WTC11 (cell line): Measurements from ENCODE around the gene PDZD11. TPM values are rescaled to one million over a fixed set of nuclear protein-coding genes. Genes with fewer than 3 reads are reported as not detected.

Experiments used
- ATAC-seq: fragments of 200-7000 bp; cut with Tn5 transposase; 2 replicates; pipeline ENCODE4 v1.10.0; 2021; ENCODE audit warnings: mild to moderate bottlenecking, moderate library complexity
- CTCF ChIA-PET: fragments of 300-600 bp; sonication (Branson Sonifier 250); formaldehyde crosslinking; loops from one replicate; lab custom pipeline; 2021; ENCODE audit warnings: antibody characterized with exemption; lab: Charles Lee
- POLR2A ChIA-PET: fragments of 350-600 bp; sonication (Branson Sonifier 250); formaldehyde crosslinking; loops from one replicate; lab custom pipeline; 2021; ENCODE audit warnings: antibody characterized with exemption; lab: Charles Lee
- DNase-seq: peaks from one replicate; pipeline ENCODE4 v3.0.0; 2021; ENCODE audit warnings: low spot score
- H3K27ac Mint-ChIP-seq: 2 replicates; pipeline ENCODE4 v1.8.0; 2021; ENCODE audit warnings: mixed read lengths
- H3K27me3 Mint-ChIP-seq: 2 replicates; pipeline ENCODE4 v1.8.0; 2021; ENCODE audit warnings: low read depth, mild to moderate bottlenecking, moderate library complexity, mixed read lengths
- H3K36me3 Mint-ChIP-seq: 2 replicates; pipeline ENCODE4 v1.8.0; 2021; ENCODE audit warnings: mixed read lengths
- H3K4me1 Mint-ChIP-seq: 2 replicates; pipeline ENCODE4 v1.8.0; 2022; ENCODE audit warnings: mixed read lengths
- H3K4me3 Mint-ChIP-seq: 2 replicates; pipeline ENCODE4 v1.8.0; 2021; ENCODE audit warnings: mild to moderate bottlenecking, moderate library complexity, mixed read lengths
- H3K9me3 Mint-ChIP-seq: 2 replicates; pipeline ENCODE4 v1.8.0; 2021; ENCODE audit warnings: mixed read lengths
- ESRRA ChIP-seq: sonication (generic); formaldehyde crosslinking; IDR thresholded peaks from 2 replicates; pipeline ENCODE4 v1.8.1; 2022; ENCODE audit warnings: mild to moderate bottlenecking, missing genetic modification reagents, borderline replicate concordance
- ETV6 ChIP-seq: sonication (generic); formaldehyde crosslinking; IDR thresholded peaks from 2 replicates; pipeline ENCODE4 v1.8.1; 2022; ENCODE audit warnings: mild to moderate bottlenecking, missing genetic modification reagents
- FOXK1 ChIP-seq: sonication (generic); formaldehyde crosslinking; IDR thresholded peaks from 2 replicates; pipeline ENCODE4 v1.8.0; 2022; ENCODE audit warnings: mild to moderate bottlenecking, moderate library complexity, missing genetic modification reagents
- NR3C1 ChIP-seq: sonication (generic); formaldehyde crosslinking; conservative IDR thresholded peaks from 2 replicates; pipeline ENCODE4 v1.8.1; 2023; ENCODE audit warnings: low read depth, mild to moderate bottlenecking, missing genetic modification reagents
- RELA ChIP-seq: sonication (generic); formaldehyde crosslinking; IDR thresholded peaks from 2 replicates; pipeline ENCODE4 v1.8.1; 2022; ENCODE audit warnings: missing genetic modification reagents, mild to moderate bottlenecking, borderline replicate concordance
- SMAD4 ChIP-seq: sonication (generic); formaldehyde crosslinking; IDR thresholded peaks from 2 replicates; pipeline ENCODE4 v1.8.0; 2022; ENCODE audit warnings: mild to moderate bottlenecking, missing genetic modification reagents
- SP1 ChIP-seq: sonication (generic); formaldehyde crosslinking; conservative IDR thresholded peaks from 2 replicates; pipeline ENCODE4 v1.8.1; 2022; ENCODE audit warnings: missing genetic modification reagents
- TEAD4 ChIP-seq: sonication (generic); formaldehyde crosslinking; IDR thresholded peaks from 2 replicates; pipeline ENCODE4 v1.8.0; 2022; ENCODE audit warnings: mild to moderate bottlenecking, missing genetic modification reagents
- ZNF232 ChIP-seq: sonication (generic); formaldehyde crosslinking; IDR thresholded peaks from 2 replicates; pipeline ENCODE4 v1.8.0; 2022; ENCODE audit warnings: mild to moderate bottlenecking, missing genetic modification reagents
- ZNF317 ChIP-seq: sonication (generic); formaldehyde crosslinking; IDR thresholded peaks from 2 replicates; pipeline ENCODE4 v1.8.1; 2023; ENCODE audit warnings: low read depth, mild to moderate bottlenecking, moderate library complexity, missing genetic modification reagents, borderline replicate concordance
- ZNF416 ChIP-seq: fragments of 250-450 bp; sonication (Bioruptor Pico); IDR thresholded peaks from 2 replicates; pipeline ENCODE4 v1.9.0; 2021; ENCODE audit warnings: mild to moderate bottlenecking, inconsistent platforms
- ZNF671 ChIP-seq: fragments of 250-450 bp; sonication (Bioruptor Pico); IDR thresholded peaks from 2 replicates; pipeline ENCODE4 v1.8.0; 2021; ENCODE audit warnings: mild to moderate bottlenecking
- total RNA-seq: library from RNA; stranded (reverse); gene quantifications from 3 replicates; pipeline ENCODE4 v1.2.3, GENCODE V29; 2021
- TF ChIP-seq, protein P1 (sequence below): fragments of 250-450 bp; sonication (Bioruptor Pico); IDR thresholded peaks from 2 replicates; pipeline ENCODE4 v1.9.0; 2021; ENCODE audit warnings: mild to moderate bottlenecking
- TF ChIP-seq, protein P2 (sequence below): sonication (generic); formaldehyde crosslinking; conservative IDR thresholded peaks from 2 replicates; pipeline ENCODE4 v1.8.1; 2022; ENCODE audit warnings: mild to moderate bottlenecking, missing genetic modification reagents
- TF ChIP-seq, protein P3 (sequence below): sonication (generic); formaldehyde crosslinking; IDR thresholded peaks from 2 replicates; pipeline ENCODE4 v1.8.0; 2022; ENCODE audit warnings: mild to moderate bottlenecking, missing genetic modification reagents
- TF ChIP-seq, protein P4 (sequence below): sonication (generic); formaldehyde crosslinking; IDR thresholded peaks from 2 replicates; pipeline ENCODE4 v1.8.0; 2022; ENCODE audit warnings: missing genetic modification reagents
- TF ChIP-seq, protein P5 (sequence below): fragments of 250-450 bp; sonication (Bioruptor Pico); IDR thresholded peaks from 2 replicates; pipeline ENCODE4 v2.1.2; 2022; ENCODE audit warnings: mild to moderate bottlenecking, moderate library complexity
- TF ChIP-seq, protein P6 (sequence below): sonication (generic); formaldehyde crosslinking; IDR thresholded peaks from 2 replicates; pipeline ENCODE4 v1.8.1; 2023; ENCODE audit warnings: mild to moderate bottlenecking, moderate library complexity, missing genetic modification reagents
- TF ChIP-seq, protein P7 (sequence below): sonication (generic); formaldehyde crosslinking; IDR thresholded peaks from 2 replicates; pipeline ENCODE4 v1.8.0; 2022; ENCODE audit warnings: mild to moderate bottlenecking, missing genetic modification reagents
- TF ChIP-seq, protein P8 (sequence below): sonication (generic); formaldehyde crosslinking; IDR thresholded peaks from 2 replicates; pipeline ENCODE4 v1.8.1; 2022; ENCODE audit warnings: missing genetic modification reagents, borderline replicate concordance
- TF ChIP-seq, protein P9 (sequence below): sonication (generic); formaldehyde crosslinking; IDR thresholded peaks from 2 replicates; pipeline ENCODE4 v1.8.1; 2023; ENCODE audit warnings: mild to moderate bottlenecking, missing genetic modification reagents

PDZD11 gene
- total RNA-seq, 1 experiment from 2014 or later = 27.8 TPM

DNA sequence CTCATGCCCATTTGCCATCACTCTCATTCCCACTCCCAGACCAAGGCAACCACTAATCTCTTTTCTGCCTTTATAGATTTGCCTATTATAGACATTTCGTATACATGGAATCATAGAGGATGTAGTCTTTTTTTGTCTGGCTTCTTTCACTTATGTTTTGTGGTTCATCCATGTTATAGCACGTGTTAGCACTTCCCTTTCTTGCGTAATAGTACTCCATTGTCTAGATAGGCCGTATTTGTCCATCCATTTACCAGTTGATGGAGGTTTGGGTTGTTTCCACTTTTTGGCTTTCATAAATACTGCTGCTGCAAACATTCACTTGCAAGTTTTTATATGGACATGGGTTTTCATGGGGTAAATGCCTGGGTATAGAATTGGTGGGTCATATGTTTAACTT is 48.6 kb upstream of the PDZD11 start (continued):
- TF ChIP-seq, protein P1, sequence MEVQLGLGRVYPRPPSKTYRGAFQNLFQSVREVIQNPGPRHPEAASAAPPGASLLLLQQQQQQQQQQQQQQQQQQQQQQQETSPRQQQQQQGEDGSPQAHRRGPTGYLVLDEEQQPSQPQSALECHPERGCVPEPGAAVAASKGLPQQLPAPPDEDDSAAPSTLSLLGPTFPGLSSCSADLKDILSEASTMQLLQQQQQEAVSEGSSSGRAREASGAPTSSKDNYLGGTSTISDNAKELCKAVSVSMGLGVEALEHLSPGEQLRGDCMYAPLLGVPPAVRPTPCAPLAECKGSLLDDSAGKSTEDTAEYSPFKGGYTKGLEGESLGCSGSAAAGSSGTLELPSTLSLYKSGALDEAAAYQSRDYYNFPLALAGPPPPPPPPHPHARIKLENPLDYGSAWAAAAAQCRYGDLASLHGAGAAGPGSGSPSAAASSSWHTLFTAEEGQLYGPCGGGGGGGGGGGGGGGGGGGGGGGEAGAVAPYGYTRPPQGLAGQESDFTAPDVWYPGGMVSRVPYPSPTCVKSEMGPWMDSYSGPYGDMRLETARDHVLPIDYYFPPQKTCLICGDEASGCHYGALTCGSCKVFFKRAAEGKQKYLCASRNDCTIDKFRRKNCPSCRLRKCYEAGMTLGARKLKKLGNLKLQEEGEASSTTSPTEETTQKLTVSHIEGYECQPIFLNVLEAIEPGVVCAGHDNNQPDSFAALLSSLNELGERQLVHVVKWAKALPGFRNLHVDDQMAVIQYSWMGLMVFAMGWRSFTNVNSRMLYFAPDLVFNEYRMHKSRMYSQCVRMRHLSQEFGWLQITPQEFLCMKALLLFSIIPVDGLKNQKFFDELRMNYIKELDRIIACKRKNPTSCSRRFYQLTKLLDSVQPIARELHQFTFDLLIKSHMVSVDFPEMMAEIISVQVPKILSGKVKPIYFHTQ = no peak
- TF ChIP-seq, protein P2, sequence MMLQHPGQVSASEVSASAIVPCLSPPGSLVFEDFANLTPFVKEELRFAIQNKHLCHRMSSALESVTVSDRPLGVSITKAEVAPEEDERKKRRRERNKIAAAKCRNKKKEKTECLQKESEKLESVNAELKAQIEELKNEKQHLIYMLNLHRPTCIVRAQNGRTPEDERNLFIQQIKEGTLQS (CRISPR knock-in tag) = no peak
- TF ChIP-seq RELA (CRISPR knock-in tag) = no peak

DNA sequence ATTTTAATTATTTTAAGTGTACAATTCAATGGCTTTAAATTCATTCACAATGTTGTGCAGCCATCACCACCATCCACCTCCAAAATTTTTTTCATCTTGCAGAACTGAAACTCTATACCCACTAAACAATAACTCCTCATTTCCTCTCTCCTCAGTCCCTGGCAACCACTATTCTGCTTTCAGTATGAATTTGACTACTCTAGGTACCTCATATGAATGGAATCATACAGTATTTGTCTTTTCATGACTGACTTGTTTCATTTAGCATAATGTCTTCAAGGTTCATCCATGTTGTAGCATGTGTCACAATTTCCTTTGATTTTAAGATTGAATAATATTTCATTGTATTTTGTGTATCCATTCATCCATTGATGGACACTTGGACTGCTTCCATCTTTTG is 47.0 kb upstream of the PDZD11 start:
- H3K27me3 Mint-ChIP-seq = no peaks in the 10 kb centered on the region

More for the DNA sequence above, 47.0 kb upstream of the PDZD11 start:
- Mint-ChIP-seq H3K4me3 (no peak overlapping the region), H3K27ac (no peak overlapping the region), H3K9me3 (no peaks in the 10 kb centered on the region), H3K36me3 (peaks cover 25% of the 10 kb centered on the region), H3K4me1 (no peaks in the 10 kb centered on the region)
- no peak for ATAC-seq
- ChIA-PET CTCF (no interaction called here), POLR2A (no interaction called here)
- TF ChIP-seq, protein P3, sequence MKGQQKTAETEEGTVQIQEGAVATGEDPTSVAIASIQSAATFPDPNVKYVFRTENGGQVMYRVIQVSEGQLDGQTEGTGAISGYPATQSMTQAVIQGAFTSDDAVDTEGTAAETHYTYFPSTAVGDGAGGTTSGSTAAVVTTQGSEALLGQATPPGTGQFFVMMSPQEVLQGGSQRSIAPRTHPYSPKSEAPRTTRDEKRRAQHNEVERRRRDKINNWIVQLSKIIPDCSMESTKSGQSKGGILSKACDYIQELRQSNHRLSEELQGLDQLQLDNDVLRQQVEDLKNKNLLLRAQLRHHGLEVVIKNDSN = no peak
- TF ChIP-seq, protein P4, sequence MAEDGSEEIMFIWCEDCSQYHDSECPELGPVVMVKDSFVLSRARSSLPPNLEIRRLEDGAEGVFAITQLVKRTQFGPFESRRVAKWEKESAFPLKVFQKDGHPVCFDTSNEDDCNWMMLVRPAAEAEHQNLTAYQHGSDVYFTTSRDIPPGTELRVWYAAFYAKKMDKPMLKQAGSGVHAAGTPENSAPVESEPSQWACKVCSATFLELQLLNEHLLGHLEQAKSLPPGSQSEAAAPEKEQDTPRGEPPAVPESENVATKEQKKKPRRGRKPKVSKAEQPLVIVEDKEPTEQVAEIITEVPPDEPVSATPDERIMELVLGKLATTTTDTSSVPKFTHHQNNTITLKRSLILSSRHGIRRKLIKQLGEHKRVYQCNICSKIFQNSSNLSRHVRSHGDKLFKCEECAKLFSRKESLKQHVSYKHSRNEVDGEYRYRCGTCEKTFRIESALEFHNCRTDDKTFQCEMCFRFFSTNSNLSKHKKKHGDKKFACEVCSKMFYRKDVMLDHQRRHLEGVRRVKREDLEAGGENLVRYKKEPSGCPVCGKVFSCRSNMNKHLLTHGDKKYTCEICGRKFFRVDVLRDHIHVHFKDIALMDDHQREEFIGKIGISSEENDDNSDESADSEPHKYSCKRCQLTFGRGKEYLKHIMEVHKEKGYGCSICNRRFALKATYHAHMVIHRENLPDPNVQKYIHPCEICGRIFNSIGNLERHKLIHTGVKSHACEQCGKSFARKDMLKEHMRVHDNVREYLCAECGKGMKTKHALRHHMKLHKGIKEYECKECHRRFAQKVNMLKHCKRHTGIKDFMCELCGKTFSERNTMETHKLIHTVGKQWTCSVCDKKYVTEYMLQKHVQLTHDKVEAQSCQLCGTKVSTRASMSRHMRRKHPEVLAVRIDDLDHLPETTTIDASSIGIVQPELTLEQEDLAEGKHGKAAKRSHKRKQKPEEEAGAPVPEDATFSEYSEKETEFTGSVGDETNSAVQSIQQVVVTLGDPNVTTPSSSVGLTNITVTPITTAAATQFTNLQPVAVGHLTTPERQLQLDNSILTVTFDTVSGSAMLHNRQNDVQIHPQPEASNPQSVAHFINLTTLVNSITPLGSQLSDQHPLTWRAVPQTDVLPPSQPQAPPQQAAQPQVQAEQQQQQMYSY = no peak
- TF ChIP-seq SMAD4 (CRISPR knock-in tag) (no peak), ZNF416 (no peak), NR3C1 (no peak), ETV6 (CRISPR knock-in tag) (no peak), ZNF317 (CRISPR knock-in tag) (no peak), ESRRA (CRISPR knock-in tag) (no peak), SP1 (CRISPR knock-in tag) (no peak), ZNF232 (CRISPR knock-in tag) (no peak), TEAD4 (CRISPR knock-in tag) (no peak), ZNF671 (CRISPR knock-in tag) (no peak), FOXK1 (CRISPR knock-in tag) (no peak)
- TF ChIP-seq, protein P5, sequence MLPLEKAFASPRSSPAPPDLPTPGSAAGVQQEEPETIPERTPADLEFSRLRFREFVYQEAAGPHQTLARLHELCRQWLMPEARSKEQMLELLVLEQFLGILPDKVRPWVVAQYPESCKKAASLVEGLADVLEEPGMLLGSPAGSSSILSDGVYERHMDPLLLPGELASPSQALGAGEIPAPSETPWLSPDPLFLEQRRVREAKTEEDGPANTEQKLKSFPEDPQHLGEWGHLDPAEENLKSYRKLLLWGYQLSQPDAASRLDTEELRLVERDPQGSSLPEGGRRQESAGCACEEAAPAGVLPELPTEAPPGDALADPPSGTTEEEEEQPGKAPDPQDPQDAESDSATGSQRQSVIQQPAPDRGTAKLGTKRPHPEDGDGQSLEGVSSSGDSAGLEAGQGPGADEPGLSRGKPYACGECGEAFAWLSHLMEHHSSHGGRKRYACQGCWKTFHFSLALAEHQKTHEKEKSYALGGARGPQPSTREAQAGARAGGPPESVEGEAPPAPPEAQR (CRISPR knock-in tag) = no peak
- TF ChIP-seq, protein P6, sequence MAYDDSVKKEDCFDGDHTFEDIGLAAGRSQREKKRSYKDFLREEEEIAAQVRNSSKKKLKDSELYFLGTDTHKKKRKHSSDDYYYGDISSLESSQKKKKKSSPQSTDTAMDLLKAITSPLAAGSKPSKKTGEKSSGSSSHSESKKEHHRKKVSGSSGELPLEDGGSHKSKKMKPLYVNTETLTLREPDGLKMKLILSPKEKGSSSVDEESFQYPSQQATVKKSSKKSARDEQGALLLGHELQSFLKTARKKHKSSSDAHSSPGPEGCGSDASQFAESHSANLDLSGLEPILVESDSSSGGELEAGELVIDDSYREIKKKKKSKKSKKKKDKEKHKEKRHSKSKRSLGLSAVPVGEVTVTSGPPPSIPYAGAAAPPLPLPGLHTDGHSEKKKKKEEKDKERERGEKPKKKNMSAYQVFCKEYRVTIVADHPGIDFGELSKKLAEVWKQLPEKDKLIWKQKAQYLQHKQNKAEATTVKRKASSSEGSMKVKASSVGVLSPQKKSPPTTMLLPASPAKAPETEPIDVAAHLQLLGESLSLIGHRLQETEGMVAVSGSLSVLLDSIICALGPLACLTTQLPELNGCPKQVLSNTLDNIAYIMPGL (CRISPR knock-in tag) = no peak
- TF ChIP-seq, protein P7, sequence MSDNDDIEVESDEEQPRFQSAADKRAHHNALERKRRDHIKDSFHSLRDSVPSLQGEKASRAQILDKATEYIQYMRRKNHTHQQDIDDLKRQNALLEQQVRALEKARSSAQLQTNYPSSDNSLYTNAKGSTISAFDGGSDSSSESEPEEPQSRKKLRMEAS (CRISPR knock-in tag) = no peak
- TF ChIP-seq, protein P8, sequence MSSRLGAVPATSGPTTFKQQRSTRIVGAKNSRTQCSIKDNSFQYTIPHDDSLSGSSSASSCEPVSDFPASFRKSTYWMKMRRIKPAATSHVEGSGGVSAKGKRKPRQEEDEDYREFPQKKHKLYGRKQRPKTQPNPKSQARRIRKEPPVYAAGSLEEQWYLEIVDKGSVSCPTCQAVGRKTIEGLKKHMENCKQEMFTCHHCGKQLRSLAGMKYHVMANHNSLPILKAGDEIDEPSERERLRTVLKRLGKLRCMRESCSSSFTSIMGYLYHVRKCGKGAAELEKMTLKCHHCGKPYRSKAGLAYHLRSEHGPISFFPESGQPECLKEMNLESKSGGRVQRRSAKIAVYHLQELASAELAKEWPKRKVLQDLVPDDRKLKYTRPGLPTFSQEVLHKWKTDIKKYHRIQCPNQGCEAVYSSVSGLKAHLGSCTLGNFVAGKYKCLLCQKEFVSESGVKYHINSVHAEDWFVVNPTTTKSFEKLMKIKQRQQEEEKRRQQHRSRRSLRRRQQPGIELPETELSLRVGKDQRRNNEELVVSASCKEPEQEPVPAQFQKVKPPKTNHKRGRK = no peak
- TF ChIP-seq, protein P9, sequence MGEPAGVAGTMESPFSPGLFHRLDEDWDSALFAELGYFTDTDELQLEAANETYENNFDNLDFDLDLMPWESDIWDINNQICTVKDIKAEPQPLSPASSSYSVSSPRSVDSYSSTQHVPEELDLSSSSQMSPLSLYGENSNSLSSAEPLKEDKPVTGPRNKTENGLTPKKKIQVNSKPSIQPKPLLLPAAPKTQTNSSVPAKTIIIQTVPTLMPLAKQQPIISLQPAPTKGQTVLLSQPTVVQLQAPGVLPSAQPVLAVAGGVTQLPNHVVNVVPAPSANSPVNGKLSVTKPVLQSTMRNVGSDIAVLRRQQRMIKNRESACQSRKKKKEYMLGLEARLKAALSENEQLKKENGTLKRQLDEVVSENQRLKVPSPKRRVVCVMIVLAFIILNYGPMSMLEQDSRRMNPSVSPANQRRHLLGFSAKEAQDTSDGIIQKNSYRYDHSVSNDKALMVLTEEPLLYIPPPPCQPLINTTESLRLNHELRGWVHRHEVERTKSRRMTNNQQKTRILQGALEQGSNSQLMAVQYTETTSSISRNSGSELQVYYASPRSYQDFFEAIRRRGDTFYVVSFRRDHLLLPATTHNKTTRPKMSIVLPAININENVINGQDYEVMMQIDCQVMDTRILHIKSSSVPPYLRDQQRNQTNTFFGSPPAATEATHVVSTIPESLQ (CRISPR knock-in tag) = no peak
- no peak for DNase-seq
